NCI-H748 (cell line): ENCODE measurements around the gene ABHD14A.
"Not testable (repeated sequence)": the region's sequence is repeated elsewhere in the genome, so short reads cannot be mapped to it uniquely, and the experiment has no call there.

Experiments
- DNase-seq: peaks from one replicate; lab custom pipeline; 2025; ENCODE audit not compliant: unreplicated experiment; lab: John Stamatoyannopoulos, UW

Gene ABHD14A

GRCh38 chr3:51993657-51994056 is 18.8 kb downstream of the ABHD14A start:
- DNase-seq, result not testable (repeated sequence)

- no peak for DNase-seq
These were observed 19.7 kb downstream of the ABHD14A start for GRCh38 chr3:51994530-51994929.

DNA sequence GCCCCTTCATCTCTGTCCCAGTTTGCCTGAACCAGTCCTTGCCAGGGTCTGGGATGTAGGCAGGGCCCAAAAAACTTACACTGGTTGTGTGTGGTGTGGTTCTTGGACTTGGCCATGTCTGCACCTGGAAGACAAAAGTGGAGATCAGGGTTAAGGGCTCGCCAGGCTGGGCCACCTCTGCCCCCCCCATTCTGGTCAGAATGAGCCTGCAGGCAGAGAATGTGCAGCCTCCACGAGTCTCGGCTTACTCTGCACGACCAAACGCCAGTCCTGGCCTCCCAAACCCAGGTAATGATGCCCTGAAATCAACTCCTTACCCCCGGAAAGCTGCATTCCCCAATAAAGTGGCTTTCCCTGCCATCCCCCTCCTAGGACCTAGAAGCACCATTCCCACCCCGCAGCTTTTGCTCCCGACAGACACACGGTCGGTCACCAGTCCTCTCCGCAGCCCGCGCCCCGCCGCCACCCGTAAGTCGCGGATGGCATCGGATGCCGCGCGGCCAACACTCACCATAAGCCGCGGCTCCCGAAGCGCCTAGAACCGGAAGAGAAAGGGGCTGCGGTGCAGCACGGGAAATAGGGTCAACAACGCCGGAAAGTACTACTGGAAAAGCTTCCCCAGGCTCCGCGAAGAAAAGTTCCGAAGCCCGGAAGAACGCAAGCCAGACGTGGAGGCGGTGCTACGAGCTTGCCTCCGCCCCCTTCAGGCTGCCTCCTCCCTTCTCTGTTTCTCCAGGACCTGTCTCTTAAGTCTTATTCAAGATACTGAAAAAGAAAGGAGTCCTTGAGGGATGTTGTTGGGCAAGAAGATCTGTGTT is 20.7 kb downstream of the ABHD14A start, which contains the start of gene RPL29:
Gene RPL29, minus strand, starts transcription at position 550 of the 818 bp plus-strand sequence. Its CDS starts 434 bp downstream, at position 116.
- peak; percentile 91 for DNase-seq

GRCh38 chr3:51997172-51997571 is 22.3 kb downstream of the ABHD14A start:
- DNase-seq, result no peak

DNA sequence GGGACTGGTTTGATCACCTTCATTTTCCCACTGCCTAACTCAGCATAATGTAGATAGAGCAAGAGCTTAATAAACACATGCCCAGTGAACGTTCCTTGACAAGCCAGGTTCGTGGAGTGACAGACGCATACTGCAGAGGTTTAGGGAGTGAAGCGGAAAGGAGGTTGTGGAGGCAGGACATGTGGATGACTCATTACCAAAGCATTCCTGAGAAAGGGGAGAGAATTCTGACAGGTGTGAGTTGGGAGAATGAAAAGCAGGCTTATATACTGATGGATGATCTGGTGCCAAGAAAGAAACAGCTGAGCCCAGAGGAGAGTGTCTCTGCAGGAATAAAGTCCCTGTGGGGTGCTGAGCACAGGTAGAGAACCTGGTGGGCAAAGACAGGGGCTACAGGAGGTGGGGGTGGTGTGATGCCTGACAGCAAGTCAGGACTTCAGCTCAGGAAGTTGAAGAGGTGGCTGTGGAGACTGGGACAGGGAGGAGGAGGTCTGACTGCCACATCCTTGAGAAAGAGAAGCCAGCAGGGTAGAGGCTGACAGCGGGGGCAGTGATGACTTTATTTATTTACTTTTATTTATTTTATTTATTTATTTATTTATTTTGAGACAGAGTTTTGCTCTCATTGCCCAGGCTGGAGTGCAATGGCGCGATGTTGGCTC is 23.2 kb downstream of the ABHD14A start:
- DNase-seq, result peak; percentile 6

DNA sequence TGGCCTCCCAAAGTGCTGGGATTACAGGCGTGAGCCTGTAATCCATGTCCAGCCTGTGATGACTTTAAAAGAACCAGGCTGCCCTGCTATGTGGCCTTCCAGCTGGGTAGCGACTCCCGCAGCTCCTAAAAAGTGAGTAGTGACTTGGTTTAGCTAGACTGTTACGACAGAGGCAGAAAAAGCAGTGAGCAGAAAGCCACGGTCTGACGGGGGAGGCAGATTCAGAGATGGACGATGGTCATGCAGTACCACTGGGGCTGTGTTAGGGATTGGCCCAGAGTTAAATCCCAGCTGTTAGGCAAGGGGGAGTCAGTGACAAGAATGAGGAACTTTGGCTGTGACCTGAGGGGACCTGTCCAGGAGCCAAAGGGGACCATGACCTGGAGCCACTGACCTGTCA is 23.9 kb downstream of the ABHD14A start:
- no peak for DNase-seq

DNA sequence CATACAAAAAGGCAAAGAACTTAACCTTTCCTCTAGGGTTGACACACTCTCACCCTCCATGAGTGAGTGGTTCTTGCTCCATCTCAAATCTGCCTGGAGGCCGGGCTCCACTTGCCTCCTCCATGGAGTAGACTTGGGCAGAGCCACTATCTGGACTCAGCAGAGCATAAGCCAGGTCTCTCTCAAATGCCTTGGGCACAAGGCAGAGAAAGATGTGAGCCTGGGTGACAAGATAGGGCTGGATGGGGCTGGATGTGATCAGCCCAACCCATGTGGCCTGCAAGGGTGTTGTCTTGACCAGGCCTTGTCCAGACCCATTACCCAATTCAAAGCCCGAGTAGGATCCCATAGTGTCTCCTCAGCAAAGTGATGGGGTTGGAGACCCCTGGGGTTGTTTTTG is 25.0 kb downstream of the ABHD14A start:
- no peak for DNase-seq

DNA sequence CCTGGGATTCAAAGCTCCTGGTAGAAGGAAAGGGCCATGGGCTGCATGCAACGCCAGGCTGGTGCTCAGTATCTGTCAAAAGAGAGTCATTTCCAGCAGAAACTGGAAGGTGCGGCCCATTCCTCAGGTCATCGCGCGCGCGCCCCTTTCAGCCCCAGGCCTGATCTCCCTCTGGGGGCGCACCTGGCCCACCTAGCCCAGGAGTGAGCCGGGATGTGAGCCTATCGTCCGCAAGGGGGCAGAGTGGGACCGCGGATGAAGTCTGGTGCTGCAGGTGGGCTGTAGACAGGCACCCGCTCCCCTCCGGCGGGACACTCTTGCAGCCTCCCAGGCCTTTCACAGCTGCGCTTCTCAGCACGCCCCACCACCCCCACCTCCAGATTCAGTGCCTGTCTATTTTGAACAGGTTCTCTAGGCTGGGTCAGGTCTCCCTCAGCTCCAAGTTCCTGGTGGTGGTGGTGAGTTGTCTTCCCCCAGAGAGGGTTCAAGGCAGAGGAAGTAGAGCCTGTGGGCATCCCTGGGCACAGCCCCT is 26.6 kb downstream of the ABHD14A start:
- DNase-seq, result peak; percentile 75

- DNase-seq, result no peak
These were observed 27.9 kb downstream of the ABHD14A start for GRCh38 chr3:52002748-52003147.

GRCh38 chr3:52004163-52004787 is 29.4 kb downstream of the ABHD14A start:
- peak; percentile 44 for DNase-seq

DNA sequence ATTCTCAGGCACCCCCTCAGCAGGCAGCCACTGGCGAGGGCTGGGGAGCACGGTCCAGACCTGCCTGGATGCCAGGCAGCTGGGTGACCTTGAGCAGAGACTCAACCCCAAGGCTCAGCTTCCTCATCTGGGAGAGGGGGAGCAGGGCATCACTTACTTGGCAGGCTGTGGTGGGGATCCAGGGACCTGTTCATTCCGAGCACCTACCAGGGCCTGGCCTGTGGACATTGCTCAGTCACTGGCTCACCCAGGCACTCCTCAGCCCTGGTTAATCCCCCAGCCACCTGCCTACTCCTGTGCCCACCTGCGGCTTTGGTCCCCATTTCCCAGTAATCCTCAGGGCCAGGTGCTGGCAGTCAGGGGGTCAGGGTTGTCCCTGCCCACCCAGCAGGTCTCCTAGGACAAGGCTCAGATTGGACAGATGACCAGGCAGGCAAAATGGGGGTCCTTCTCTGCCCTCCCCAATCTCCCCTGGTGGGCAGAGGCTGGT is 30.1 kb downstream of the ABHD14A start:
- DNase-seq, result no peak

- no peak for DNase-seq
These were observed 30.7 kb downstream of the ABHD14A start for GRCh38 chr3:52005571-52005986.

DNA sequence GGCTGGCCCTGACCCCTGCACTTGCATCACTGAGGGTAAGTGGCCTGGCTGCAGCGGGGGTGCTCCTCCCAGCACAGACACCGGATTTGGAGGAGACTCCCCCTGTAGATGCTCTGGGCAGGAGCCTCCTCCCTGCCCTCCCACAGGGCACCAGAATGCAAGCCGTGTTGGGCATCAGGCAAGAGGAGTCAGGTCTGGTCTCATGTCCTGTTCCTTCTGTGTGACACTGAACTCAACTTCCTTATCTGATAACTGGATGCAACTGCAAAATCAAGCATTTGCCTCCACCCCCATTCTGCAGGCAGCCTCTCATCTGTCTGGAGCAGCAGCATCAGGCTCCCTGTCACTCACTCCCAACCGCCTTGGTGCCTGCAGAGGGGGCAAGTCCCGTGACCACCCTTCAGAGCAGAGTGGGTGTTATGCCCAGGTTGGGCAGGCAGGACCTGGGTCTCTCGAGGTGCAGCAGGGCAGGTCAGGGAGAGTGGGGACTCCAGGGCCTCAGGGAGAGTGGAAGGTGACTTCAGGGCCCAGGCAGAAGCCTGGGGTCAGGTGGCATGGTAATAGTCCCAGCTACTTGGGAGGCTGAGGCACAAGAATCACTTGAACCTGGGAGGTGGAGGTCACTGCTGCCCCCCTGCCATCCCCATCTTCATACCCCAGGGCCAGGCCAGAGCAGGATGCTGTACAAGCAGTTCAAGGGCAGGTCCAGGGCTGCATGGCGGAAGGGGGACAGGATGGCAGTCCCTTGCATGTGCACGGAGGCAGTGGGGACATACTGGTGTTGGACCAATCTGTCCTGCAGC is 31.4 kb downstream of the ABHD14A start:
- DNase-seq, result no peak

- no peak for DNase-seq
These were observed 31.9 kb downstream of the ABHD14A start for GRCh38 chr3:52006820-52007133.

- DNase-seq, result no peak
These were observed 32.4 kb downstream of the ABHD14A start for GRCh38 chr3:52007291-52007690.

DNA sequence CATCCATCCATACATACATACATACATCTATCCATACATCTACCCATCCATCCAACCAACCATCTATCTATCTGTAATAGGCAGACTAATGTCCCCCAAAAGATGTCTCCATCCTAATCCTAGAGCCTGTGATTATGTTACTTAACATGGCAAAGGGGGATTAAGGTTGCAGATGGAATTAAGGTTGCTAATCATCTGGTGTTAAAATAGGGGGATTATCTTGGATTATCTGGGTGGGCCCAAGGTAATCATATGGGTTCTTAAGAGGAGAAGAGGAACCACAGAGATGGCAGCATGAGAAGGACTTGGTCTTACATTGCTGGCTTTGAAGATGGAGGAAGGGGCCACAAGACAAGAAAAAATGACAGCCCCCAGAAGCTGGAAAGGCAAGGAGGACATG is 35.6 kb downstream of the ABHD14A start:
- no peak for DNase-seq

- no peak for DNase-seq
These were observed 37.8 kb downstream of the ABHD14A start for GRCh38 chr3:52012699-52013098.

DNA sequence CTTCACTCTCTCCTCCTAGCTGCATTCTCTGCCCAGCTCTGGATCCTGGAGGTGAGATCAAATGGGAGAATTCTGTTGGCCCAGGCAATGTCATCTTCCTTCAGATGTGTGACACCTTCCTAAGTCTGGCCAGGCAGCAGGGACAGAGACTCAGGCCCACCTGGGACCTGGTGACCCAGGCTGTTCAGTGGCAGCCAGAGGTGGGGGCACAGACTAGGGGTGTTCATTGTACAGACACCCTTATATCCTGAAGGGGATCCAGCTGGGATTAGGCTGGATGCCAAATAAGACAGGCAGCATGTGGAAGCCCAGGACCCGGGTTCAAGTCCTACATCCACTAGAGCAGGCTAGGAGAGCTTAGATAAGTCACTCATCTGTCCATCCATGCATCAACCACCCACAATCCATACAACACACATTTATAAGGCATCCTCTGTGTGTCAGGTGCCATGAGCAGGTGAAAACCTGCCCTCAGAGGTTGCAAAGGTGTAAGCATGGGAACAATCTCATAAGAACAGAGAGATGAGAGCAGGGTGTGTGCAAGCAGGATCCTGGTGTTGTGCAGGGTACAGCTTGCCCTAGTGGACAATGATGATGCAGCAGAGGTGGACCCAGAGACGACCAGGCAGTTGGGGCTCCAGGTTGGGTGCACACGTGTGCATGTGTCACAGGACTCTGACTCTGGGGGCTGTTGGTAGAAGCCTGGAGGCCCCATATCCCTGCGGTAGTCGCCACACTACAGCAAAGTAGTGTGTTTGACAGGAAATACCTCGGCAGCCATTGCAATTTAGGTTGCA is 39.1 kb downstream of the ABHD14A start:
- DNase-seq, result no peak

DNA sequence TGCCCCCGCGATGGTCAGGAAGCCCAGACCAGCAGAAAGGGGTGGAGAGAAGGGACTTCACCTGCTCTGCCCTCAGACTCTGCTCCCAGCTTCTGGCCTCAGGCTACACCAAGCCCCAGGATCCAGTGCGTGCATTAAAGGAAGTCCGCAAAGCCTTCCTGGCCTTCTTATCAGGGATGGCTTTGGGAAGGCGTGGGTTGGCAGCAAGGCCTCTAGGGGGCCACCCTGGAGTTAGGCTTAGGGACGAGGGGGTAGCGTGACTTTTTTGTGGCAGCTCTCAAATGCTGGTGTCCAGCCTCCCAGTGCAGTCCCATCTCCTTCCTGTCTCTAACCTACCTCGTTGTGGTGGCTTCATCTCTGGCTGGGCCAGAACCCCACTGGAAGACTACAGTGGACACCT is 39.7 kb downstream of the ABHD14A start:
- DNase-seq, result peak; percentile 26
